ENCODE data around the gene SLC38A3. TPM values are rescaled to one million over a fixed set of nuclear protein-coding genes. Genes with fewer than 3 reads are reported as not detected.

SLC38A3 gene
- polyA plus RNA-seq, 1 experiment = 0.22 TPM

DNA sequence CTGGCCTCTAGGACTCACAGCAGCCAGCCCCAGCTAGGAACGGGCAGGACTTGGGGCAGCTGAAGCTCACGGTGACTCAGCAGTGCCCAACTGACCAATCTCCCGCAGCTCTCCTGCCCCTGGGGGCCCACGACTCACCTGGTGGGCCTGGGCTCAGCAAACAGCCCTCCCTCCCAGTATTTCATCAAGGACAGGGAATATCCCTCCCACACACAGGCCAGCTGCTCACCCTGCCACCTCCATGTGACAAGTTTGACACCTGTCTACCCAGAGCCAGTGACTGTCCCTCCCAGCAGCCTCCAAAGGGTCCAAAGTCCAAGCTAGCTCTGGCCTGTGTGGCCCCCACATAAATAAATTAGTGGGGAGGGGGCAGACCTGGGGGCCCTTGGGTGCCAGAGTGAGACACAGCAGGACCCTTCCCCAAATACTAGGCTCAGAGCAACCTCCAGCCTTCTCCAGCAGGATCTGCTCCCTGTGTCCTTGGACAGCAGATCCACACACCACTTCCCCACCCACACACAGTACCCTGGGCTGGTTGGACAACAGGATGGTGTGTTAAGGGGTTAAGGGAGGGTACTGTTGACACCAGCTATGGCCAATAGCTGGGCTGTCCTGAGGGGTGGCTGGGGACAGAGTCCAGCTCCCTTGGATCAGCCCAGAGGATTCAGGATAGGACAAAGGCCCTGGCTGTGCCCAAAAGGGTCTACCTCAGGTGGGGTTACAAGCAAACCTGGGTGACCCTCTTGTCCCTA is 9.4 kb upstream of the SLC38A3 start:
- DNase-seq (ENCODE audit: low read depth) = no peak
- CTCF ChIA-PET = interaction anchor here (0.9 to 16.3 kb wide), 20 partner anchors 9 to 129 kb away, joined by 3 to 378 read pairs (median 20); partner anchors contain the start of genes GNAI2, LSMEM2, SEMA3B and SLC38A3
- Histone ChIP-seq H3K27me3 (ENCODE audit: control insufficient read depth, insufficient read depth, low read length) (peaks cover 10% of the 10 kb centered on the region), H3K4me3 (ENCODE audit: low read depth, low read length) (no peak overlapping the region), H3K36me3 (ENCODE audit: control insufficient read depth, insufficient read depth, low read length) (no peaks in the 10 kb centered on the region)
- POLR2A ChIA-PET = interaction anchor here (0.9 kb wide), 1 partner anchor 8 kb away, joined by 4 read pairs; no protein-coding TSS in a partner anchor
- TF ChIP-seq, protein P1, sequence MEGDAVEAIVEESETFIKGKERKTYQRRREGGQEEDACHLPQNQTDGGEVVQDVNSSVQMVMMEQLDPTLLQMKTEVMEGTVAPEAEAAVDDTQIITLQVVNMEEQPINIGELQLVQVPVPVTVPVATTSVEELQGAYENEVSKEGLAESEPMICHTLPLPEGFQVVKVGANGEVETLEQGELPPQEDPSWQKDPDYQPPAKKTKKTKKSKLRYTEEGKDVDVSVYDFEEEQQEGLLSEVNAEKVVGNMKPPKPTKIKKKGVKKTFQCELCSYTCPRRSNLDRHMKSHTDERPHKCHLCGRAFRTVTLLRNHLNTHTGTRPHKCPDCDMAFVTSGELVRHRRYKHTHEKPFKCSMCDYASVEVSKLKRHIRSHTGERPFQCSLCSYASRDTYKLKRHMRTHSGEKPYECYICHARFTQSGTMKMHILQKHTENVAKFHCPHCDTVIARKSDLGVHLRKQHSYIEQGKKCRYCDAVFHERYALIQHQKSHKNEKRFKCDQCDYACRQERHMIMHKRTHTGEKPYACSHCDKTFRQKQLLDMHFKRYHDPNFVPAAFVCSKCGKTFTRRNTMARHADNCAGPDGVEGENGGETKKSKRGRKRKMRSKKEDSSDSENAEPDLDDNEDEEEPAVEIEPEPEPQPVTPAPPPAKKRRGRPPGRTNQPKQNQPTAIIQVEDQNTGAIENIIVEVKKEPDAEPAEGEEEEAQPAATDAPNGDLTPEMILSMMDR (IDR thresholded peaks at IDR 0.05; ENCODE audit: insufficient read depth, low read depth, low read length) = no peak

- ChIA-PET POLR2A (no interaction called here), CTCF (interaction anchor here (3.3 to 16.3 kb wide), 7 partner anchors 14 to 128 kb away, joined by 22 to 378 read pairs (median 40); partner anchors contain the start of gene LSMEM2)
- no peak for DNase-seq (ENCODE audit: low read depth)
- no peak overlapping the region for H3K4me3 ChIP-seq (ENCODE audit: low read depth, low read length)
- H3K27me3 ChIP-seq (ENCODE audit: control insufficient read depth, insufficient read depth, low read length) = peaks cover 12% of the 10 kb centered on the region
- H3K36me3 ChIP-seq (ENCODE audit: control insufficient read depth, insufficient read depth, low read length) = no peaks in the 10 kb centered on the region
- TF ChIP-seq, protein P1 (IDR thresholded peaks at IDR 0.05; ENCODE audit: insufficient read depth, low read depth, low read length) = no peak
These were observed 8.7 kb upstream of the SLC38A3 start for GRCh38 chr3:50196253-50196801.

DNA sequence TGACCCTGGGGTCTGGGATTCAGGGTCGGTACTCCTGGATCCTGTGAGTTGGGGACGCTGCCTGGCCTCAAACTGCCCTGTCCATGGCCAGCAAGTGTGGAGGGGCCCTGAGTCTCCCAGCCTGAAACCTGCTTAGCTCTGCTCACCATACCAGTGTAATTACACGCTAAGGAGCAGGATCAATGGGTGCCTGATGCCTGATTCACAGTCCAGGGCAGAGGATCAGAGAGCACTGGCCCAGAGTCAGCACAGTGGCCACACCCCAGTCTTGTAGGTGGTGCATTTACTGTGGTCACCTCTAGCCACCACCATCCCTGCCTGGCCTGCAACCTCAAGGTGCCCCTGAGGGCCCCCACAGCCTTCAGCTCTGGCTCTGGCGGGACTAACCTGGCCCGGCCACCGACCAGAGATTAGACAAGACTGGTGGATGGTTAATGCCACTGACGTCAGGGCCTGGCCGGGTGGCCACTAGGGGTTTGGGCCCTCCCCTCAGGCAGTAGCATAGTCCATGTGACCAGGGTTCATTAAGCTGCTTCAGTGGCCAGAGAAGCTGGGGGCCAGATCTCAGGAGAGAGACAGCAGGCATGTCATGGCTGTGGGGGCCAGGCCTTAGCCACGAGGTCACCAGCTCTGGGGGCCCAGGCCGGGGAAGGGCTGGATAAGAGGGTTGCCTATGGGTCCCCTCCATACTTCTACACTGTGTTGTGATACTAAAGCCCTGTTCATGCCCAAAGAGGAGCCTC is 3.3 kb upstream of the SLC38A3 start:
- Histone ChIP-seq H3K4me3 (ENCODE audit: low read depth, low read length) (no peak overlapping the region), H3K36me3 (ENCODE audit: control insufficient read depth, insufficient read depth, low read length) (no peaks in the 10 kb centered on the region), H3K27me3 (ENCODE audit: control insufficient read depth, insufficient read depth, low read length) (peaks cover 38% of the 10 kb centered on the region)
- ChIA-PET CTCF (interaction anchor here (0.6 to 6.4 kb wide), 10 partner anchors 8 to 140 kb away, joined by 3 to 57 read pairs (median 4); partner anchors contain the start of gene GNAT1), POLR2A (no interaction called here)
- no peak for DNase-seq (ENCODE audit: low read depth)
- TF ChIP-seq, protein P1 (IDR thresholded peaks at IDR 0.05; ENCODE audit: insufficient read depth, low read depth, low read length) = no peak

GRCh38 chr3:50202353-50203112 is 2.5 kb upstream of the SLC38A3 start:
- POLR2A ChIA-PET = no interaction called here
- H3K27me3 ChIP-seq (ENCODE audit: control insufficient read depth, insufficient read depth, low read length) = peaks cover 42% of the 10 kb centered on the region
- no peaks in the 10 kb centered on the region for H3K36me3 ChIP-seq (ENCODE audit: control insufficient read depth, insufficient read depth, low read length)
- CTCF ChIA-PET = interaction anchor here (0.8 to 6.4 kb wide), 8 partner anchors 9 to 82 kb away, joined by 3 to 57 read pairs (median 5); partner anchors contain the start of gene GNAT1
- TF ChIP-seq, protein P1 (IDR thresholded peaks at IDR 0.05; ENCODE audit: insufficient read depth, low read depth, low read length) = no peak
- no peak overlapping the region for H3K4me3 ChIP-seq (ENCODE audit: low read depth, low read length)
- no peak for DNase-seq (ENCODE audit: low read depth)

Data from BJ (cell line).